HEK293T (cell line): ENCODE data around the gene NUP37.

Experiments used
- CTCF ChIA-PET: fragments of 350-600 bp; formaldehyde crosslinking; extraction: SDS; loops from one replicate; lab custom pipeline; 2021; ENCODE audit warnings: antibody characterized with exemption, inconsistent platforms; lab: Yijun Ruan, JAX
- POLR2A ChIA-PET: fragments of 350-600 bp; formaldehyde crosslinking; extraction: SDS; loops from one replicate; lab custom pipeline; 2020; ENCODE audit warnings: antibody characterized with exemption, inconsistent platforms; lab: Yijun Ruan, JAX
- DNase-seq: peaks from one replicate; pipeline ENCODE4 v3.0.0; 2012; ENCODE audit warnings: mixed read lengths; ENCODE audit errors: extremely low spot score
- ARNT ChIP-seq: fragments of 450-650 bp; IDR thresholded peaks from 2 replicates; pipeline ENCODE4 v1.6.1; 2017; ENCODE audit warnings: mild to moderate bottlenecking
- BHLHE40 ChIP-seq: fragments of 450-650 bp; IDR thresholded peaks from 2 replicates; pipeline ENCODE4 v1.6.1; 2016; ENCODE audit warnings: mild to moderate bottlenecking, moderate library complexity, borderline replicate concordance
- CTBP1 ChIP-seq: fragments of 450-650 bp; IDR thresholded peaks from 2 replicates; pipeline ENCODE4 v1.6.1; 2016; ENCODE audit warnings: borderline replicate concordance
- ELF4 ChIP-seq: fragments of 450-650 bp; IDR thresholded peaks from 2 replicates; pipeline ENCODE4 v1.6.1; 2017; ENCODE audit warnings: antibody characterized with exemption
- FOXA1 ChIP-seq: fragments of 450-650 bp; IDR thresholded peaks from 2 replicates; pipeline ENCODE4 v1.6.1; 2016; ENCODE audit warnings: mild to moderate bottlenecking
- FOXK2 ChIP-seq: fragments of 450-650 bp; IDR thresholded peaks from 2 replicates; pipeline ENCODE4 v1.6.1; 2016; ENCODE audit warnings: mild to moderate bottlenecking
- HDGF ChIP-seq: fragments of 450-650 bp; IDR thresholded peaks from 2 replicates; pipeline ENCODE4 v1.6.1; 2017; ENCODE audit warnings: antibody characterized with exemption, borderline replicate concordance
- L3MBTL2 ChIP-seq: fragments of 450-650 bp; conservative IDR thresholded peaks from 2 replicates; pipeline ENCODE4 v1.6.1; 2016; ENCODE audit warnings: mild to moderate bottlenecking
- LEF1 ChIP-seq: fragments of 450-650 bp; IDR thresholded peaks from 2 replicates; pipeline ENCODE4 v1.6.1; 2017; ENCODE audit warnings: mild to moderate bottlenecking, borderline replicate concordance
- NFRKB ChIP-seq: fragments of 450-650 bp; IDR thresholded peaks from 2 replicates; pipeline ENCODE4 v1.6.1; 2016; ENCODE audit warnings: mild to moderate bottlenecking, moderate library complexity
- SP1 ChIP-seq: fragments of 450-650 bp; IDR thresholded peaks from 2 replicates; pipeline ENCODE4 v1.6.1; 2017
- SUZ12 ChIP-seq: fragments of 450-650 bp; IDR thresholded peaks from 2 replicates; pipeline ENCODE4 v1.6.1; 2016; ENCODE audit warnings: mild to moderate bottlenecking
- TARDBP ChIP-seq: fragments of 450-650 bp; IDR thresholded peaks from 2 replicates; pipeline ENCODE4 v1.6.1; 2016
- ZNF384 ChIP-seq: fragments of 450-650 bp; IDR thresholded peaks from 2 replicates; pipeline ENCODE4 v1.6.1; 2016
- TF ChIP-seq, protein P1 (sequence below): fragments of 450-650 bp; IDR thresholded peaks from 2 replicates; pipeline ENCODE4 v1.6.1; 2016

NUP37 gene

DNA sequence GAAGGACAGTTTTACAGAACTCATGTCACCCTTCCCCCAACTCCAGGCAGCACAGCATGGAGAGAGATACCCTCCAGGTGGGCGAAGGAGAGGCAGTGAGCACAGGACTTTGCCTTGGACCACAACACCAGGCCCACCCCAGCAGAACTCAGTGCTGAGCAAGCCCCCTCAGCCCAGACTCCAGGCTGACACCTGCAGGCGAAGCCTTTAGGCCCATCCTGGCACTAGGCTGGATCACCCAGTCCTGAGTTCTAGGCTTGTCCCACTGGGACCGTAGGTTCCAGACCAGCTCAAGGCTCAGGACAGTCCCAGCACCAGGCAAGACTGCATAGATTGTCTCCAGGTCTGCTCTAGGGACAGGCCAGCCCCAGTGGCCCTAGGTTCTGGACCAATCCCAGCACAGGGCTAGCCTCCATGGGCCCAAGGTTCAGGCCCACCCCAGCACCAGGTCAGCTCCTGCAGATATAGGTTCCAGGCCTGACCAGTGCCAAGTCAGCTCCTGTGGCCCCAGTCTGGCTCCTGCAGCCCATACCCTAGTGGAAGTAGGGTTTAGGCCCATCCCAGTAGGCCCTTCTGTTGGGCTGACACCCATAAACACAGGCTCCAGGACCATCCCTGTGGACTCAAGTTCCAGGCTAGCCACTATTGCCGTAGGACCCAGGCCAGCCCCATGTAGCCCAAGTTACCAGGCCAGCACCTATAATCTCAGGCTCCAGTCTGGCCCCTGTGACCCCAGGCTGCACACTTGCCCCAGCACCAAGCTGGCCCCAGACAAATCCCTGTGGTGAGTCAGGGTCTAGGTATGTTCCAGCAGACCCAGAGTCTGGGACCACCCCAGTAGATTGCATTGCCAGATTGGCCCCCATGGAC, 67.5 kb downstream of the NUP37 start:
- TF ChIP-seq SP1 (no peak), ELF4 (no peak), HDGF (no peak), SUZ12 (no peak), FOXA1 (no peak), TARDBP (no peak), NFRKB (no peak), L3MBTL2 (no peak), ARNT (no peak), CTBP1 (no peak)
- TF ChIP-seq, protein P1, sequence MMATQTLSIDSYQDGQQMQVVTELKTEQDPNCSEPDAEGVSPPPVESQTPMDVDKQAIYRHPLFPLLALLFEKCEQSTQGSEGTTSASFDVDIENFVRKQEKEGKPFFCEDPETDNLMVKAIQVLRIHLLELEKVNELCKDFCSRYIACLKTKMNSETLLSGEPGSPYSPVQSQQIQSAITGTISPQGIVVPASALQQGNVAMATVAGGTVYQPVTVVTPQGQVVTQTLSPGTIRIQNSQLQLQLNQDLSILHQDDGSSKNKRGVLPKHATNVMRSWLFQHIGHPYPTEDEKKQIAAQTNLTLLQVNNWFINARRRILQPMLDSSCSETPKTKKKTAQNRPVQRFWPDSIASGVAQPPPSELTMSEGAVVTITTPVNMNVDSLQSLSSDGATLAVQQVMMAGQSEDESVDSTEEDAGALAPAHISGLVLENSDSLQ, result no peak
- DNase-seq, result no peak
- ChIA-PET POLR2A (interaction anchor here (1.1 to 2.0 kb wide), 2 partner anchors 8 to 10 kb away, joined by 4 to 5 read pairs; partner anchors contain the start of gene WASHC3), CTCF (no interaction called here)

DNA sequence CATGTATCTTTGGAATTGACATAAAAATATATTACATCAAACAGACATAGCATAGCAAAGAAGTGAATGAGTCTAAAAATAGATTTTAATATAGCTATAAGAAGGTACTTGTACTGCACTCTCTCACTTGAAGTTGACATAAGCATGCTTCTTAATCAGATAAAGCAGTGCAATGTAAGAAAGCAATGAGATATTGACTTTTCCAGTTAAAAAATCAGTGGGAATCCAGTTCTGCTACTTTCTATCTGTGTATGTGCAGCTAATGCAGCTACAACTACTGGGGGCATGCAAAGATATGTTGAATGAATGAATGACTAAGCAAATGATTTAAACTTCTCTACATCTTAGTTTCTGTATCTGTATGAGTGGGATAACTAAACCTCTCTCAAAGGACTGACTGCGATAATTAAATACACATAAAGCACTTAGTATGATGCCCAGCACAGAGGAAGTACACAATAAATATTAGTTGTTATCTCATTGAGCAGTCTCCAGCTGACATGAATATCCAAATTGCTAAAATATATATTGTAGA, 68.4 kb downstream of the NUP37 start:
- TF ChIP-seq NFRKB, result no peak
- TF ChIP-seq TARDBP, result no peak
- TF ChIP-seq FOXA1, result no peak
- TF ChIP-seq ZNF384, result no peak
- ChIA-PET CTCF (no interaction called here), POLR2A (interaction anchor here (1.1 to 2.0 kb wide), 2 partner anchors 9 to 11 kb away, joined by 4 to 5 read pairs; partner anchors contain the start of gene WASHC3)
- DNase-seq, result no peak

DNA sequence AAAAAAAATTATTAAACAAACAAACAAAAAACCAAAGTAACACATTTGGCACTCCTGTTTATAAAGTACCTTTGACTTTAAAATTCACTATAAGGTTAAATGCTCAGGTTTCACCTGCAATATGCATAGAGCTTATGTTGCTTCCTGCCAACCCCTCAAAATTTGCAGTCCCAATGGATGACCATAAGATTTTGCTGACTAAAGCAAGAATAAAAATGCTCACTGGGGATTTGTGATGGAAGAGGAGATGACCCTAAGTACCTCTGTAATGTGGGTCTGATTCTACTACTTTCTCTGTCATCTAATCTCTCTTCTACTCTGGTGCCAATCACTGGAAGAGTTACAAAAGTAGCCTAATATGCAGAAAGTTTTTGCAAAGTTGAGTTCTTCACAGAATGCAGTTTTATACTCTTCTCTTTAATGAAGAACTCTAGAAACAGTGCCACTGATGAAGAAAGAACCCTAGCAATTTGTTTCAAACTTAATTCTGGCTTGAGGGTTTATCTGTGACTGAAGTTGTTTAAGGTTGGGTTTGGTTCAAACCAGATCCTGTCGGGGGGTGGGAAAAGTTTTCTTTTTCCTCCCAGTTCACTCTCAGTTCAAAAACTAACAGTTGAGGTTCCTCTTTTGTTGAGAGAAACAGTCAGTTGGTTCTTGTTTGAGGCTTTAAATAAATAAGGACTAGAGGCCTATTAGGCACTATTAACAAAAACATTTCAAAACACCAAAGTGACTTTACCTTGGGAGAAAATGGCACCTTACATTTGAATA, 69.1 kb downstream of the NUP37 start:
- ChIA-PET CTCF (no interaction called here), POLR2A (interaction anchor here (2.0 kb wide), 1 partner anchor 11 kb away, joined by 5 read pairs; the partner anchor contains the start of gene WASHC3)
- no peak for TF ChIP-seq TARDBP
- no peak for DNase-seq

DNA sequence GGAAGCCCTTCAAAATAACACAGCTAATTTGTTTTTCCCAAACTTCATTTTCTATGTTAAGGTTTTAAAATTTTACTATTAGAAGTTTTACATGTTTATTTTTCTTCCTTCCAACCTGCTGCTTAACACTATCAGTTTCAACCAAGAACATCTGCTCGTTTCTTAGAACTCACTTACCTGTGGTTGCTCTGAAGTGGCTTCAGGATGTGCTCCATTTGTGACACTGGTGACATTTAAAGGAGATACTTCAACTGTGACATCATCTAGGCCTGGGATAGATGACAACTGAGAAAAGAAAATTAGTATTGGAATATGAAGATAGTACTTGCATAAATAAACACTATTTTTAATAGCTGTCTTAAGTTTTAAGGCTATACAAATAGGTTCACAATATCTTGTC, 76.0 kb downstream of the NUP37 start:
- ChIA-PET POLR2A (no interaction called here), CTCF (no interaction called here)
- no peak for DNase-seq
- TF ChIP-seq, protein P1, result no peak
- TF ChIP-seq FOXK2 (no peak), SUZ12 (no peak), FOXA1 (no peak), ELF4 (no peak), BHLHE40 (no peak), L3MBTL2 (no peak), NFRKB (no peak)

DNA sequence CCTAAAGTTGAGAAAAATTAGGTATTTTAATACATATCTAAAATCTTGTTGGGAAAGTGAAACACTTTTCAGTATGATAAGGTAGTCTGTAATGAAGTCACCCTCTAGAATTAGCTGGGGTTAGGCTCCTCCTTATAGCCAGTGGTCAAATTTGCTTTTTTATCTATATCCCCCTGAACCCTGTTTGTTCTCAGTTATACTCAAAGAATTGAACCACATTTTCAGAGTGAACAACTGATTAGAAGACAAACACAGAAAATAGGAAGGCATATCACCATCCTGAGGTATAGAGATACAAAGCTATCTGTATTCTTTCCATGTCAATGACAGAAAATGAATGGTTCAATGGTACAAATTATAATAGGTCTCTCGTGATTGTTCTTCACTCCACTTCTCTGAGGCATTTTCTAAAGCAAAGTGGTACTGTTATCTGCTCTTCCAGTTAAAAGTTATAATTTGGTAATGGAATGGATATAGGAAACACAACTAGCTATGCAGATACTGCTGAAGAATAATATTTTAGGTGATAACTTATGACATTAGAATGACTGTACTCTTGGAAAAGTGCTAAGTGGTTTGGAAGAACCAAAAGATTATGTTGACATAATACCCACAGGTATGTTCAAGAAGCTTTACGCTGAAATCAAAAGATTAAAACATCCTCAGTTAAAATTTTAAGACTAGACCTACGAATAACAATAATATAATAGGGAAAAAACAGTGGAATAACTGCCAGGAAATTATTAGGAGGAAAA, 85.7 kb downstream of the NUP37 start:
- CTCF ChIA-PET, result no interaction called here
- POLR2A ChIA-PET, result no interaction called here
- DNase-seq, result no peak
- no peak for TF ChIP-seq CTBP1
- TF ChIP-seq BHLHE40, result no peak
- TF ChIP-seq L3MBTL2, result no peak
- TF ChIP-seq FOXK2, result no peak
- no peak for TF ChIP-seq ZNF384
- TF ChIP-seq ELF4, result no peak
- no peak for TF ChIP-seq TARDBP
- TF ChIP-seq HDGF, result no peak
- TF ChIP-seq SP1, result no peak

DNA sequence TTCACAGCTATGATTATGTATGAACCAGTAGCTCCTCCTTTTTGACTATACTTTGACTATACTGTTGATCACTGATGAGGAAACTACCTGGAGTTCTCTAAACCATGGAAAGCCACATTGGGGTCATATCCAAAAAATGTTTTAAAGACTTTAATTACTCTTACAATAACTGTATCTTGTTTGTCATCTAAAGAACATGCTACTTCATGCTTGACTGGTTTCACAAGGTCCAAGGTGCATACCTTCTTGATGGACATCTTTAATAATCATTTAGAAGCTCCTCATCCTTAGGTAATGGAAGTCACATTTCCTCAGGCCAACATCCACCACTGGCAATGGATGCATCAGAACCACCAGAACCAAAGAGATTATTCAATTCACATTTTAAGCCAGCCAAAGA, 88.1 kb downstream of the NUP37 start:
- CTCF ChIA-PET, result no interaction called here
- POLR2A ChIA-PET, result no interaction called here
- TF ChIP-seq LEF1 (no peak), NFRKB (no peak), ELF4 (no peak), L3MBTL2 (no peak), BHLHE40 (no peak), HDGF (no peak), ARNT (no peak), SP1 (no peak), FOXA1 (no peak), TARDBP (no peak)
- DNase-seq, result no peak
